GM19397 (cell line): ENCODE measurements around the gene ZFPL1.
A peak's percentile ranks its signal among the peaks of the same experiment; 100 is the strongest.
"Not testable (repeated sequence)": the region's sequence is repeated elsewhere in the genome, so short reads cannot be mapped to it uniquely, and the experiment has no call there.

Experiments
- ATAC-seq: cut with Tn5 transposase; IDR thresholded peaks from one replicate; pipeline ENCODE4 v1.9.1; 2021; ENCODE audit warnings: mild to moderate bottlenecking, moderate library complexity; ENCODE audit not compliant: unreplicated experiment

The ZFPL1 gene

DNA sequence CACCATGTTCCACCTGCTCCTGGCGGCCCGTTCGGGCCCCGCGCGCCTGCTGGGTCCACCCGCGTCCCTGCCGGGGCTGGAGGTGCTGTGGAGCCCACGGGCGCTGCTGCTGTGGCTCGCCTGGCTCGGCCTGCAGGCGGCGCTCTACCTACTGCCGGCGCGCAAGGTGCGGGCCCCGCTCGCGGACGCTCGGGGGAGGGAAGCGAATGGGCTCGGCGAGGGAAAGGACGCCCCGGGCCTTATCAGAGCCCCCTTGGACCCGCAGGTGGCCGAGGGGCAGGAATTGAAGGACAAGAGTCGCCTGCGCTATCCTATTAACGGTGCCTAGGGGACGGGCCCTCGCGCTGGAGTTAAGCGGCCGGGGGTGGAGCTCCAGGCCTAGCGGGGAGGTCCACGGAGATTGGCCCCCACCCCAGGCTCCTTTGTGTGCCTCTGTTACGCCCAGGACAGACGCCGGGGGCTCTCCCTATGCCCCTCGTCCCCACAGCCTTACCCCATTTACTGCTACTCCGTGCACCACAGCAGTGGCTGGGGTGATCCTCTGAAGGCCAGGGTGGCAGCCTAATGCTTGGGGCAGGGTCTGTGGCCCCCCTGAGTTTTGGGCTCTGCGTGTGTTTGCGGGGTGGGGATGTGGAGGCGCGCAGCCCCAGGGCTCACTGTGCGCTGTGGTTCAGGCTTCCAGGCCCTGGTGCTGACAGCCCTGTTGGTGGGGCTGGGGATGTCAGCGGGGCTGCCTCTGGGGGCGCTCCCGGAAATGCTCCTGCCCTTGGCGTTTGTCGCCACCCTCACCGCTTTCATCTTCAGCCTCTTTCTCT, 28.7 kb downstream of the ZFPL1 start:
- ATAC-seq, result no peak

DNA sequence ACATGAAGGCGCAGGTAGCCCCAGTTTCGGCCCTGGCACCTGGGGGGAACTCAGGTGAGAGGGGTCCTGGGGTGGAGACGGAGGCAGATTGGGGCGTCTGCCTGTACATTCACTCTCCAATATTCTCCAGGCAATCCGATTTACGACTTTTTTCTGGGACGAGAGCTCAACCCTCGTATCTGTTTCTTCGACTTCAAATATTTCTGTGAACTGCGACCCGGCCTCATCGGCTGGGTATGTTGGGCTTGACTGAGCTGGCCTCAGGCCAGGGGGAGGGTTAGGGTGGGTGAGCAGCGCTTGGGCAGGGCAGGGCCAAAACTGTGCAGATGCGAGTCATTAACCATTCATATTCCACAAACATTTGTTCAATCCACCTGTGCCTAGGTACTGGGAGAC, 29.3 kb downstream of the ZFPL1 start:
- no peak for ATAC-seq

DNA sequence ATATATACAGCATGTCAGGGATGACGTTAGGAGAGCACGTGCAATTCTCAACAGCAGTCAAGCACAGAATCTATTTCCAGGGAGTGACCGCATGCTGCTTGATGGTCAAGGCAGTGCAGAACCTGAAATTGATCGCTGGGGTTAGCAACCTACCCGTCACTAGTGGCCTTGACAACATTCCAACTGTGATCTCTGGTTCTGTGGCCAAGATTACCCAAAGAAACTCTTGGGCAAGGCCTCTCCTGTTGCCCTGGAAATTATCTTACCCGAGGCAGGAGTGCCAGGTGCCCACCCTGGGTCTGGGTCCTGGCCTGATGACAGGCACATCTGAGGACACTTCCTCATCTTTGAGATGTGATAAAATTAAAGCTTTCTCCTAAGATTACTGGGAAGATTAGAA, 29.8 kb downstream of the ZFPL1 start:
- ATAC-seq, result no peak

DNA sequence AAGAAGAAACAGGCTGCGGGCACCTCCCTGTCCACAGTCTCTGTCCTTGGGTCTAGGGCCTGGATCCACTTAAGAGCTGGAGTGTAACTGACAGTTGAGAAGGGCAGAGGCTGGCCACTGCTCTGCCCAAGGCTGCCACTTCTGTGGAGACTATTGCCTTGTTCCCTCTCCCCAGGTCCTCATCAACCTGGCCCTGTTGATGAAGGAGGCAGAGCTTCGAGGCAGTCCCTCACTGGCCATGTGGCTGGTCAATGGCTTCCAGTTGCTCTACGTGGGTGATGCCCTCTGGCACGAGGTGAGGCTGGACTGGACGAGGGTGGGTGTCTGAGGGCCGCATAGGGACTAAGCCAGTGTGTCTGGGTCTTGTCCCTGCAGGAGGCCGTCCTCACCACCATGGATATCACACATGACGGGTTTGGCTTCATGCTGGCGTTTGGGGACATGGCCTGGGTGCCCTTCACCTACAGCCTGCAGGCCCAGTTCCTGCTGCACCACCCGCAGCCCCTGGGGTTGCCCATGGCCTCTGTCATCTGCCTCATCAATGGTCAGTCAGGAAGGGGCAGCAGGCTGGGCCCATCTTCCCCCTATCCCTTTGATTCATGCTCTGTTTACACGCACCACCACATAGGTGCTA, 30.6 kb downstream of the ZFPL1 start:
- no peak for ATAC-seq

DNA sequence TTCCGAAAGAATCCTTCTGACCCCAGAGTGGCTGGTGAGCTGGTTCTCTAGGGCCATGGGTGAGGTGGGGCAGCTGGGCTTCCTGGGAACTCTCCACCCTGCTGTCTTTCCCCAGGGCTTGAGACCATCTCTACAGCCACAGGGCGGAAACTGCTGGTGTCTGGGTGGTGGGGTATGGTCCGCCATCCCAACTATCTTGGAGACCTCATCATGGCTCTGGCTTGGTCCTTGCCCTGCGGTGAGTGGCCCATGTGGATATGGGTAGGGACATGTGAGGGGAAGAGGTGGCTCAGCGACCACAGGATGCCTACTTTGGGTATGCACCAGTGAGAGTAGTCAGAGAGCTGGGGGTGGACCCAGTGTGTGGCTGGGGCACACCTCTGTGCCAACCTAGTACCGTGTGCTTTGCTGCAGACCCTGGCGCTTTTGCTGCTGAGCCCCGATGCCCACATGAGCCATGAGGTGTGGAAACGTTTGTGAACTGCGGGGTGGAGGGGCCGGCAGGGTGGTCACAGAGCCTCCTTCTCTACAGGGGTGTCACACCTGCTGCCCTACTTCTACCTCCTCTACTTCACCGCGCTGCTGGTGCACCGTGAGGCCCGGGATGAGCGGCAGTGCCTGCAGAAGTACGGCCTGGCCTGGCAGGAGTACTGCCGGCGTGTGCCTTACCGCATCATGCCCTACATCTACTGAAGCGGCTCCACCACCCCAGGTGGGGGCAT, 31.5 kb downstream of the ZFPL1 start:
- no peak for ATAC-seq

DNA sequence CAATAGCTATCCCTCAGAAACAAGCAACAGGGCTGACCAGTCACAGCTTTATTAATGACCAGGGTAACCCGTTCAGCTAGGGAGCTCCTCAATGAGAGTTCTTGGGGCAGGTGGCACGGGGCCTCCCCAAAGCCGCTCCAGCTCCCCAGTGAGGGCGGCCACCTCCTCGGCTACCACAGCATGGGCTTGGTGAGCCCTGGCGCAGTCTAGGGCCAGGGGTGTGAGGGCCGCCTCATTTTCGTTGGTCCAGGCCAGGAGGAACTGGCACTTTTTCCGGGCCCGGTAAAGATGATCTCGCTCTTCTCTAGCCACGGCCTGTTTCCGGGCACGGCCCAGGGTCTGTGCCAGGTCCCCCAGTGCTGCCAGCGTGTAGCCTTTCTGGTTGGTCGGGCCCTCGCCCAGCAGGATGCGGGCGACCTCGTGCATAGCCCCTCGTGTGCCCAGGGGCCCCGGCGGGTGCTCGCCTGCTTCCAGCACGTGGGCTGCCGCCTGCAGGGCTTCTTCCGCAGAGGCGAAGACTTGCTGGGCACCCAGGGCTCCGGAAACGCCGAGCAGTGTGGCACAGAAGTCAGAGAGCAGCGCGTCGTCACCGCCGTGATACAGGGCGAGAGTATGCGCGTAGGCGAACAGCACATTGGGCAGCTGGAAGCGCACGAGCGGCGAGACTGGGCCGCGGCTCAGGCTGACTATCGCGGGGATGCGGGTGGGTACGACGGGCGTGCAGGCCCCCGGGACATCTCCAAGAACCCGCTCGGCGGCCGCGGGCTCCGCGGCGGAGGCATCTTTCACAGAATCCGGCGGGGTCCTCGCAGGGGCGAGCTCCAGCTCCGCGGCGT, 32.6 kb downstream of the ZFPL1 start:
- no peak for ATAC-seq

DNA sequence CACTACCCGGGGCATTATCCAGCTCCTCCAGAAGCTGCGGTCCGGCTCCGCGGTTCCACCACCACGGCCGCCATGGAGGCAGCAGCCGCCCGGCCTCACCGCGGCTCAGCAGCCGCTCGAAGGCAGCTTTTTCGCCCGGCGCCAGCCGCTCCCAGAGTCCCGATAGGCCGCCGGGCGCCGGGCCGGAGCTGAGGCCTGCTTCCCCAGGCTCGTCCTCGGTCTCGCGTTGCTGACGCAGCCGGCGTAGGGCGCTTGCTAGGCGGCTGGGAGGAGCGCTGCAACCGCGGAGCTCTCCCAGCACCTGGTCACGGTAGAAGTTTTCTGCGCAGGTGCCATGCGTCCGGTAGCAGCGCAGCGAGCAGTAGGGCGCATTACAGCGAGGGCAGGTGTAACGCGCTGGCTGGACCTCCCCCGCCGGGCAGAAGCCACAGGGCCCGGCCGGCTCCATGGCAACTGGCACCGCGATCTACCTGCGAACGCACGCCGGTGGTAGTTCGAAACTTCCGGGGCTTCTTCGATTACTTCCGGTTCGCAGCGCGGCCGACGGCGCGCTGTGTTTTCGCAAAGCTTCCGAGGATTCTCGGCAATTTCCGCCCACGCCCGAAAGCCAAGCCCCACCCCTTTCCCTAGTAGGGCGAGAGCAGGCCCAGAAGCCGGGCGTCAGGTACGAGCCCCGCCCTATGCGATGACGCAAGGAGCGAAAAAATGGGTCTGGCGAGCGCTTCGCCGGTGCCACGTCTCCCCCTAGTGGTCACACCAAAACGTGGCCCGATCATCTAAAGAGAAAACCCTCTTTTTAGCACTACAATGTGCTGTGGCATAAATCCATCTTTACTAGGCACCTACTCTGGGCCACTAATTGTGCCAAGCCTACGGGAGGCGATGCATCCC, 33.4 kb downstream of the ZFPL1 start, which contains the start of gene ZNHIT2:
Gene ZNHIT2 (minus strand): TSS at position 496 of the 891 bp plus-strand sequence. CDS start 48 bp downstream, at position 448.
- ATAC-seq, result peak; percentile 61

DNA sequence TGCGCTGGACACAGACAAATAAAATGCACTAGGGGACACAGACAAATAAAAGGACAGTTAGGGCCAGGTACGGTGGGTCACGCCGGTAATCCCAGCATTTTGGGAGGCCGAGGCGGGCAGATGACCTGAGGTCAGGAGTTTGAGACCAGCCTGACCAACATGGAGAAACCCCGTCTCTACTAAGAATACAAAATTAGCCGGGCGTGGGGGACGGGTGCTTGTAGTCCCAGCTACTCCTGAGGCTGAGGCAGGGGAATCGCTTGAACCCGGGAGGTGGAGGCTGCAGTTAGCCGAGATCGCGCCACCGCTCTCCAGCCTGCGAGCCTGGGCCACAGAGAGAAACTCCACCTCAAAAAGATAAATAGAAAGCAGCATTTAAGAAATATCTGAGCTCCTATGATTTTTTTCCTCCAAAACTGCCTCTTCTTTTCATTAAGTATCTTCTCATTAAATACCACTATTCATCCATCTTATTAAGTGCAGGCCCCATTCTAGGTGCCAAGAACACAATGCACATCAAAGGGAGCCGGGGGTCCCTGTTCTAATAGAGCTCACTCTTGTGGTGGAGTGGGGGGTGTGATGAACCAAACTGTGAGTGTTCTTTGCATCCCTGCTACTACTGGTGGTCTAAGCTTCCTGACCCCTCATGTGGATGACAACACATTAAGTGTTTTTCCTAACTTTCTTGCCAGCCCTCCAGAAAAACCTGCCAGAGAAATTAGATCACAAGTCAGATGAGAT, 34.2 kb downstream of the ZFPL1 start:
- no peak for ATAC-seq

DNA sequence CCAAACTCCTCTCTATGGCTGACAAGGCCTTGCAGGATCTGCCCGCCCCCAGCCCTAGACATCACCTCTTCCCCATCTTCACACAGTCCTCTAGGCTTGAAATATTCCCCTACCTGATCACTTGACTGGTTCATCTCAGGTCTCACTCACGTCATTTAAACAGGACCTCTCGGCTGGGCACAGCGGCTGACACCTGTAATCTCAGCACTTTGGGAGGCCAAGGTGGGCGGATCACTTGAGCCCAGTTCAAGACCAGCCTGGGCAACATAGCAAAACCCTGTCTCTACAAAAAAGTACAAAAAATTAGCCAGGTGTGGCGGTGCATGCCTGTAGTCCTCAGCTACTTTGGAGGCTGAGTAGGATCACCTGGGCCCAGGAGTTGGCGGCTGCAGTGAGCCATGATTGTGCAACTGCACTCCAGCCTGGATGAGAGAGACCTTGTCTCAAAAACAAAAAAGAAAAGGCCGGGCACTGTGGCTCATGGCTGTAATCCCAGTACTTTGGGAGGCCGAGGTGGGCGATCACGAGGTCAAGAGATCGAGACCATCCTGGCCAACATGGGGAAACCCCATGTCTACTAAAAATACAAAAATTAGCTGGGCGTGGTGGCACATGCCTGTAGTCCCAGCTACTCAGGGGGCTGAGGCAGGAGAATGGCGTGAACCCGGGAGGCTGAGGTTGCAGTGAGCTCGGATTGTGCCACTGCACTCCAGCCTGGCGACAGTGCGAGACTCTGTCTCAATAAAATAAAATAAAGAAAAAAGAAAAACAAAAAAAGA, 35.1 kb downstream of the ZFPL1 start:
- not testable (repeated sequence) for ATAC-seq

DNA sequence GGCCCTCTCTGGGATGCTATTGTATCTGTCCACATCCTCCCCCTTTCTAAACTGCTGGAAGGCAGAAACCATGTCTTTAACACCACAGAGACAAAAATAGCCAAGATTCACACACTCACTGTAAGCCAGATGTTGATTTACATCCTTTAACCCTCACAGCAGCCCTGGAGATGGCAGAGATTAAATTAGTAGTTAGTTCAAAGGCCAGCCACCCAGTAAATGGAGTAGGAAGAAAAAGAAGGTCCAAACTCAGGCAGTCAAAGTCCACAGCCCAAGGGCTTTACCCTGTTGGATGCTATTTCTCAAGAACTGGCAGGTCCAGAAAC, 35.6 kb downstream of the ZFPL1 start:
- ATAC-seq, result no peak

DNA sequence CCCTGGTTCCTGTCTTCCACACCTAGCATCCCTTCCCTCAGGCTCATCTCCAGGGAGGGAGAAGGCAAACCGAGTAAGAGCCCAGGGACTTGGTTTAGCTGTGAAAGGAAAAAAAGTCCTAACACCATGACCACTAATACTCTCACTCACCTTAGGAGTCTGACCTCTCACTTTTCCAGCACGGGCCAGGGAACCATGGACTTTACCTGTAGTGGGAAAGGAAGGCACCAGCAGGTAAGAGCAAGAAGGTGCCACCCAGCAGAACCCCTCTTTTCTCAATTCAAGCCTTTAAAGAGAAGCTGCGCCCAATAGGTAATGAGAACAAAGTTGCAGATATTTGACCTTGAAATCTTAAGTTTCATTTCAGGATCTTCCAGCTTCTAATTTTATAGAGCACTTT, 36.8 kb downstream of the ZFPL1 start:
- no peak for ATAC-seq

DNA sequence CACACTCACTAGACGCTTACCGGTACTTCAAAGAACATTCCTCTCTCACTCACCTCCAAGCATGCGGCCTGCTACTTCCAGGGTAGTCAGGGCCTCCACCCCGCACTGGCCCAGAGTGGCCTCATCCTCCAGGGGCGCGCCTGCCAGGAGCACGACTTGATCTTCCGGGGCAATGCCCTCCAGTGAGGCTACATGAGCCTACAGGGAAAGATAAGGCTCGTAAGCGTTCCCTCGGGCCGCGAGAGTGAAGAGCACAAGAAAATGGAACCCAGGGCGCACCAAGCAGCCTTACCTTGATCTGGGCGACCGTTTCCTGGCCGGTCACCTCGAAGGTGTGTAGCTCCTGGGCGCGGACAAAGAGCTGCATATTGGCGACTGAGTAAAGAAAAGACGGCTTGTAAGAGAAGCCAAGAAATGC, 37.4 kb downstream of the ZFPL1 start:
- no peak for ATAC-seq

DNA sequence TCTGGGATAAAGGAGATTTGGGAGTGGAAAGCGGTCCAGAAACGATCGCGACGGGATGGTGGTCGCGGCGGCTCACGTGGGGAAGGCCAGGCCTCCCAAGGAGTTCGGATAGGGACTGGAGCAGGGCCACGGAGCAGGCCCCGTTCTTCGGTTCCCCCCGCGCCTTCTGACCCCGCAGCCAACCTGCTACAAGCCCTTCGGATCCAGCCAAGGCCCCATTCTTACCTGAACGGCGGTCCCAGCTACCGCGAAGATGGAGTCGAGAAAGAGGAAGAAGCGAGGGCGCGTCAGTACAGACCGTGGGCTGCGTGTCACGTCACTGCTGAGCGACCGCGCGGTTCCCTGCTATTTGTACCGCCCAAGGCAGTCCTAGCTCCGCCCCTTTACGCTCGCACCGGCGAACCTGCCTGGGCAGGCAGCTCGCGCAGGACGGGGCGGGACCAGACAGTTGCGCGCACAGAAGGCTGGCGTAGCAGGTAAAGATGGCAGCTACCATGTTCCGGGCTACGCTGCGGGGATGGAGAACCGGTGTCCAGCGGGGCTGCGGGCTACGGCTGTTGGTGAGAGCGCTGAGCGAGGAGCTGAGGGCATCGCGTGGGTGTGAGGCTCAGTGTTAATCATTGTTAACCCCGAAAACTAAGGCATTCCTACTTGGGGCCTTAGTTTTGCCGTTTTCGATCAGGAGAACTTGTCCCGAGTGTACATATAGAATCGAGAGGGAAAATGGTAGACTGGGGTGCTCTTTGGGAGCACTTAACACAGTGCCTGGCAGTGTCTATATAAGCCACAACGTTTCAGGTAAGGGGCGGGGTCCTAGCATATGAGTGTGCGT, 38.1 kb downstream of the ZFPL1 start, which contains the start of the genes FAU and MRPL49:
Gene FAU (minus strand): TSS at position 270 of the 832 bp plus-strand sequence. CDS start 321 bp downstream, outside the sequence.
Gene MRPL49 (plus strand): TSS at position 457 of the 832 bp plus-strand sequence. CDS start 26 bp downstream, at position 483.
- ATAC-seq, result peak; percentile 63

DNA sequence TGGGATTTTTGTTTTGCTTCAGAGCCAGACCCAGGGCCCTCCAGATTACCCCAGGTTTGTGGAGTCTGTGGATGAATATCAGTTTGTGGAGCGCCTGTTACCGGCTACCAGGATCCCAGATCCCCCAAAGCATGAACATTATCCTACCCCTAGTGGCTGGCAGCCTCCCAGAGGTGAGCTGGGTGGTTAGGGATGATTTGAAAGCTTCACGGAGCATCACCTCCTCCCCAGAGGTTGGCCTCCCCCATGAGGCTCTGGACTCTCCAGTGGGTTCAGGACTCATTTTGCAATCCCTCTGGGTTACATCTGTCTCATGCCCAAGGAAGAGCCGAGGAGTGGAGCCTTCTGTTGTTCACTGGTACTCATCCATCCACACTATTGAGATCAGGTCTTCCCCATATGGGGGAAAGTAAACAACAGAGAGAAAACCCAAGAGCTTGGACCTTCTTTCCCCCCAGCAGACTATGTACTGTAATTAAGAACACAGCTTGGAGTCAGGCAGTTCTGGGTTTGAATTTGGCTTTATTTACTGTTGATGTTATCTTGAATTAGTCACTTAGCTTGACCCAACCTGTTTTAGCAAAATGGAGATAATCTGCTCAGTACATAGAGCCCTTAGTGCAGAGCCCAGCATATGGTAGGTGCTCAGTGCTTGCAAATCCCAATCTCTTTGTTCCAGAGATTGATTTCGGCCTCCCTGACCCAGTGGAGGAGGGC, 40.6 kb downstream of the ZFPL1 start:
- no peak for ATAC-seq

DNA sequence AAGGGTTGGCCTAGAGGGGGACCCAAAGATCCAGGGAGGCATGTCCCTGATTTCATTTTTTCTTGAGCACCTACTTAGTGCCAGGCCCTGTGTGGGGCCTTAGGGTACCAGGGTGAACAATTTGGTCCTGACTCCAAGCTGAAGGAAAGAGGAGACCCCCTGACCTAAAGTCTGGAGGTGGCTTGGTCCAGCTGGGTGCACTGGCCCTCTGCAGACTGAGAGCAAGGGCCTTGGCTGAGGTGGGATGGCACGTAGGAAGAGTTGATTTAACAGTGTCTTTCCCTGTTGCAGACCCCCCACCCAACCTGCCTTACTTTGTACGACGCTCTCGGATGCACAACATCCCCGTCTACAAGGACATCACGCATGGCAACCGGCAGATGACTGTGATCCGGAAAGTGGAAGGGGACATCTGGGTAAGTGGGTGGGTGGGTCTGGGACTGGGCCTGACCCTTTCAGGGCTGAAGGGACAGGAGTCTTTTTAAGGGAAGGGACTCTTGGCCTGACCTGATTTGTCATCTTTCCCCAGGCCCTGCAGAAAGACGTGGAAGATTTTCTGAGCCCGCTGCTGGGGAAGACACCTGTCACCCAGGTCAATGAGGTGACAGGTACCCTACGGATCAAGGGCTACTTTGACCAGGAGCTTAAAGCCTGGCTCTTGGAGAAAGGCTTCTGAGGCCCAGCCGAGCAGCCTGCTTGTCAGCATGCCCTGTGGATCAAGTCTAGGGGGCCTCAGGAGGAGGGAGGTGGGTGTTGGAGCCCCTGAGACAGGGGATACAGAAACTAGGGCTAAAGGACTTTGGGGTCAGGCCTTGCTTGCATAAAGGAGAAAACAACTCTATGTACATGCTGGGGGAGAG, 41.4 kb downstream of the ZFPL1 start:
- no peak for ATAC-seq
